Stimulated activated CD8-positive, alpha-beta memory T cell treated with anti-CD3 and anti-CD28 coated beads, Interleukin-15, amount 100 ng/mL, for 48 hours (primary cell): ENCODE results near the gene ARFIP2.
"Not testable (repeated sequence)": the region's sequence is repeated elsewhere in the genome, so short reads cannot be mapped to it uniquely, and the experiment has no call there.

Experiments used
- DNase-seq, 2 donors: peaks; one replicate each; pipeline ENCODE4 v3.0.0-alpha.2; 2020; ENCODE audit warnings: low read depth in 2 of 2

Gene ARFIP2

GRCh38 chr11:6481012-6481923, at the start of gene ARFIP2, which contains the start of gene TIMM10B:
TSS of gene ARFIP2 (minus strand) at chr11:6481331. CDS start at chr11:6480421, 910 bp downstream.
TSS of gene TIMM10B (plus strand) at chr11:6481501. CDS start at chr11:6481517, 16 bp downstream.
- DNase-seq = peak; percentile 97

GRCh38 chr11:6530848-6531247, 49.7 kb upstream of the ARFIP2 start:
- no peak for DNase-seq

GRCh38 chr11:6529266-6529665, 48.1 kb upstream of the ARFIP2 start:
- no peak for DNase-seq

GRCh38 chr11:6526411-6527135, 45.4 kb upstream of the ARFIP2 start:
- DNase-seq = no peak

GRCh38 chr11:6523253-6523652, 42.1 kb upstream of the ARFIP2 start:
- DNase-seq = no peak

GRCh38 chr11:6521946-6522345, 40.8 kb upstream of the ARFIP2 start:
- DNase-seq = not testable (repeated sequence)

- DNase-seq = no peak
Measured at GRCh38 chr11:6520265-6520664, 39.1 kb upstream of the ARFIP2 start.

- no peak for DNase-seq
Measured at GRCh38 chr11:6516865-6517264, 35.7 kb upstream of the ARFIP2 start.

- DNase-seq = no peak
Measured at GRCh38 chr11:6505577-6506240, 24.6 kb upstream of the ARFIP2 start.

- DNase-seq = no peak
Measured at GRCh38 chr11:6504166-6504565, 23.0 kb upstream of the ARFIP2 start.

GRCh38 chr11:6502382-6502781, 21.3 kb upstream of the ARFIP2 start:
- DNase-seq = no peak

- DNase-seq = no peak
Measured at GRCh38 chr11:6498544-6498943, 17.4 kb upstream of the ARFIP2 start.

GRCh38 chr11:6498121-6498520, 17.0 kb upstream of the ARFIP2 start:
- DNase-seq = no peak

GRCh38 chr11:6497069-6497839, 16.1 kb upstream of the ARFIP2 start, which contains the start of gene DNHD1:
TSS of gene DNHD1 (plus strand) at chr11:6497280. CDS start at chr11:6498216, 936 bp downstream.
- no peak for DNase-seq

GRCh38 chr11:6489306-6489705, 8.2 kb upstream of the ARFIP2 start:
- no peak for DNase-seq

GRCh38 chr11:6488821-6489220, 7.7 kb upstream of the ARFIP2 start:
- DNase-seq = no peak

GRCh38 chr11:6488342-6488741, 7.2 kb upstream of the ARFIP2 start:
- DNase-seq = no peak

- DNase-seq = no peak
Measured at GRCh38 chr11:6486938-6487337, 5.8 kb upstream of the ARFIP2 start.

GRCh38 chr11:6486256-6486655, 5.1 kb upstream of the ARFIP2 start:
- DNase-seq = no peak

- DNase-seq = no peak
Measured at GRCh38 chr11:6485661-6486060, 4.5 kb upstream of the ARFIP2 start.

GRCh38 chr11:6483015-6483414, 1.9 kb upstream of the ARFIP2 start:
- no peak for DNase-seq
